Cerebellar cortex (tissue), 1 donor: ENCODE data around the gene ANAPC2.
A peak's percentile ranks its signal among the peaks of the same experiment; 100 is the strongest.

Source experiments
- DNase-seq: peaks from one replicate; pipeline ENCODE4 v3.0.0-alpha.2; 2015; ENCODE audit warnings: low spot score

The ANAPC2 gene

DNA sequence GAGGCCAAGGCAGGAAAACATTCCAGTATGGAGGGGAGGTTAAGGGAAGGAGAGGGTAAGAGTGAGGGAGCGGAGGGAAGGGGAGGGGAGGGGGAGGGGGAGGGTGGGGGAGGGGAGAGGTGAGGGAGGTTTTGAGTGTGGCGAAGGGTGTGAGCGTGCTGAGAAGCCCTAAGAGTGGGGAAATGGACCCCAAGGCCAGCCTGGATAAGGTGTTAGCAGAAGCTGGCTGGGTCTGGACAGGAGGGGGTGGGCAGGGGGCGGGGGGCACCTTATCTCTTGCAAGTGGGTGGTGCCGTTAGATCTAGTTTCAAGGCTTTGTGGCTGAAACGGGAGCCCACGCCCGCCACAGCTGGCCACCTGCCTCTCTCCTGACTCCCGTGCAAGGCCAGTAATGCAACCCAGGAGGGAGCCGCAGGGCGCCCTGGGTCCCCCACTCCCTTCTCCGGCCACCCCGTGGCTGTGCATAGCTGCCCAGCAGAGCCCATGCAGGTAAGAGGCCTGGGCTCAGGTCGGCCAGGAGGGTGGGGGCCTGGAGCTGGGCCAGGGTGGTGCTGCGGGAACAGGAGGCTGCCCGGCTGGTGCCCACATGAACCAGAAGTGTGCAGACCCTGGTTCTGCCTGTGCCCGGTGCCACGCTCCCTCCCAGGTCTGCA, 39.6 kb upstream of the ANAPC2 start:
- DNase-seq: no peak

DNA sequence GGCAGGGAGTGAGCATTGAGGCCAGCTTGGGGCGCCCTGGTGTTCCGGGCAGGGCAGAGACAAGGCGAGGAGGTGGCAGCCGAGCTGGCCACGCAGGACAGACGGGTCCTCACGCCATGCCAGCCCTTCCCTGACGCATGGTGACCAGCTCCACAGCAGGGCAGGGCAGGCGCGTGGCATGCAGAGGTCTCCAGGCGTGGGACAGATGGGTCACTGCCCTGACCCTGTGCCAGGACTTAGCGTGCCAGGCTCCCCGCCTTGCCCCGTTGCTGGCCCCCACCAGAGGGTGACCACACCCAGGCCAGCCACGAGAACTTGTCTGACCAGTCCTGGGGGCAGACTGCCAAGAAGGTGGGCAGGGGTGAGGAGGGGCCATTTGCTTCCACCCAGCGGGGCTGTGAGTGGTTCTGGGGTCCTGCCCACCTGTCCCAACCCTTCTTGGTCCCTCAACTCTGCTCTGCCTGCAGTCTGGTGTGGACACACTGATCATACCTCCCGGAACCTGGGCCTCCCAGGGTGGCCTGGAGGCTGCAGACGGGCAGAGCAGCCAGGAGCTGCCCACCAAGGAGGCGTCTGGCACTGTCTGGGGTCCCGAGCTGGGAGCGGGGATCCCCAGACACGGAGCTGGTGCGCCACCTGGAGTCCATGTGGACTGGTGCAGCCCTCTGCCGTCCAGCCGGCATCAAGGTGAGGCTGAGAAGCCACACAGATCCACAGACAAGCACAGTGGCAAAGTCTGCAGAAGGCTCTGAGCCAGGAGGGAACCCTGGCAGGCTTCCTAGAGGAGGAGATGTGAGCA, 38.9 kb upstream of the ANAPC2 start, which contains the start of gene RNF224:
RNF224 (plus strand) TSS at position 449 of the 799 bp plus-strand sequence. CDS start 834 bp downstream, outside the sequence.
- peak; percentile 79 for DNase-seq

DNA sequence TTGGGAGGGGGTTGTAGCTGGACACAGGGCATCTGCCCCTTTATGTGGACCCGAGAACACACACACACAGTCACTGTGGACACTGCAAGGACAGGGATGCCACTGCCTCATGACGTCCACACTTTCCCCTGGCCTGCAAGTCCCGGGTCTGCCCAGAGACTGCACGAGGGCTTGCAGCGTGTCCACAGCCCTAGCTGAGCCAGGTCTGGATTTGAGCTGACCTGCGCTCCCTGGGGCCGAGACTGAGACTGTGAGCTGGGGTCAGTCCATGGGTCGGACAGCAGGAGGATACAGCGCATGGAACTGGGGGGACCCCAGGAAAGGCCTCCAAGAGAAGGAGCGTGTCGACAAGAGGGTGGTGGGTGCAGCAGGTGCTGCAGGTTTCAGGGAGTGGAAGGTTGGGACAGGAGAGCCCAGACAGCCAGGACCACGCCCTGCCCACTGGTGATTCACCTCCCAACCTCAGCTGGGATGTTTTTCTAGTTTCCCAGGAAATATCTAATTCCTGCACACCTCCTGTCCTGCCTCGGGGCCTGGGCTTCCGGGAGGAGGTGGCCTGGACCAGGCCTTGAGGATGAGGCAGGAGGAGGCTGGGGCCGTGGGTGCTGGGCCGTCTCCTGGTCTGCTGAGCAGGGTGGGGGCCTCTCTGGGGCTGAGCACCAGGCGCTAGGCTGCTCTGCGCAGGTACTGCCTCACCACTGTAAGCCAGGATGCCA, 38.1 kb upstream of the ANAPC2 start:
- no peak for DNase-seq

DNA sequence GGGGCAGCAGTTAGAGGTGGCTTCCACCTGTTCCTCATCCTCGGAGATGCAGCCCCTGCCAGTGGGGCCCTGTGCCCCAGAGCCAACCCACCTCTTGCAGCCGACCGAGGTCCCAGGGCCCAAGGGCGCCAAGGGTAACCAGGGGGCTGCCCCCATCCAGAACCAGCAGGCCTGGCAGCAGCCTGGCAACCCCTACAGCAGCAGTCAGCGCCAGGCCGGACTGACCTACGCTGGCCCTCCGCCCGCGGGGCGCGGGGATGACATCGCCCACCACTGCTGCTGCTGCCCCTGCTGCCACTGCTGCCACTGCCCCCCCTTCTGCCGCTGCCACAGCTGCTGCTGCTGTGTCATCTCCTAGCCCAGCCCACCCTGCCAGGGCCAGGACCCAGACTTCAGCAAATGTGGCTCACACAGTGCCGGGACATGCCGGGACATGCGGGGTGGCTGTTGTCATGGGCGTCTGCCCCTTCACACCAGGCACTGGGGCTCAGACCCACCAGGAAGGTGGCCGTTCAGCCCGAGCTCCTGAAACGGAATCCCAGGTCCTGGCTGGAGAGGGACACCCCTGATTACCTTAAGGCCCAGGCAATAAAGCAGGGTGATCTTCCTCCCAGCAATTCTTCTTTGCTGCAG, 37.5 kb upstream of the ANAPC2 start:
- no peak for DNase-seq

DNA sequence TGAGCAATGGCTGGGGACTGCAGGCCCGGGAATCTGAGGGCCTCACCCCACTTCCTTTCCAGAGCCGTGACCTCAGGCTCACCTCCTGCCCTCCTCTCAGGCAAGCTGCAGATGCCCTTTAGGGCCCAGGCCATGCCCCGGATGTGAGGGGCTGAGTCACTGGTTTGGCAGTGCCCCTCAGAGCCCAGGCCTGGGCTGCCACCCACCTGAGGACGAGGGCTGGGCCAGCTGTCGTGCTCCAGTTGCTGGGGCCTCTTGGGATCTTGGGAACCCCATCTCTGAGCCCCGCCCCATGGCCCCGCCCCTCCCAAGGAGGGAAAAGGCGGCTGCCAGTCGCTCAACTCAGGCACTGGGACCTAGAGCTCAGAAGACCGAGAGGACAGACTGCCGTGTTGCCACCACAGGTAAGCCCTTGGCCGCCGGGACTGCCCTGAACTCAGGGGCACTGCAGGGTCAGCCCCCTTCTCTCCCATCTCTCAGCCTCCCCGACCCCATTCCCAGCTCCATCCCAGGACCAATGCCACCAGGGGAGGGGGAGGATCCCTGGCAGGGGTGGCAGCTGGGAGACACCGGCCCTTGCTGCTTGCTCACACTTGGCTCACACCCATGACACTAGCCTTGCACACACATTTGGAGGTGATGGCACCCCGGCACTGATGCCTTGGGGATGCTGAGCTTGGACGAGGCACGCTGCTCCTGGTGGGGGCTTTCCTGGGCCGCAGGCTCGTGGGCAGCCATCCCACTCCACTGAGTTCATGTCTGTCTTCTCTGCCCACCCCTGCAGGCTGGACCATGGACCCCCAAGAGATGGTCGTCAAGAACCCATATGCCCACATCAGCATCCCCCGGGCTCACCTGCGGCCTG, 36.7 kb upstream of the ANAPC2 start, which contains the start of gene CYSRT1:
CYSRT1 (plus strand) TSS at position 345 of the 865 bp plus-strand sequence; CDS start at position 793, 448 bp downstream.
- DNase-seq: no peak

DNA sequence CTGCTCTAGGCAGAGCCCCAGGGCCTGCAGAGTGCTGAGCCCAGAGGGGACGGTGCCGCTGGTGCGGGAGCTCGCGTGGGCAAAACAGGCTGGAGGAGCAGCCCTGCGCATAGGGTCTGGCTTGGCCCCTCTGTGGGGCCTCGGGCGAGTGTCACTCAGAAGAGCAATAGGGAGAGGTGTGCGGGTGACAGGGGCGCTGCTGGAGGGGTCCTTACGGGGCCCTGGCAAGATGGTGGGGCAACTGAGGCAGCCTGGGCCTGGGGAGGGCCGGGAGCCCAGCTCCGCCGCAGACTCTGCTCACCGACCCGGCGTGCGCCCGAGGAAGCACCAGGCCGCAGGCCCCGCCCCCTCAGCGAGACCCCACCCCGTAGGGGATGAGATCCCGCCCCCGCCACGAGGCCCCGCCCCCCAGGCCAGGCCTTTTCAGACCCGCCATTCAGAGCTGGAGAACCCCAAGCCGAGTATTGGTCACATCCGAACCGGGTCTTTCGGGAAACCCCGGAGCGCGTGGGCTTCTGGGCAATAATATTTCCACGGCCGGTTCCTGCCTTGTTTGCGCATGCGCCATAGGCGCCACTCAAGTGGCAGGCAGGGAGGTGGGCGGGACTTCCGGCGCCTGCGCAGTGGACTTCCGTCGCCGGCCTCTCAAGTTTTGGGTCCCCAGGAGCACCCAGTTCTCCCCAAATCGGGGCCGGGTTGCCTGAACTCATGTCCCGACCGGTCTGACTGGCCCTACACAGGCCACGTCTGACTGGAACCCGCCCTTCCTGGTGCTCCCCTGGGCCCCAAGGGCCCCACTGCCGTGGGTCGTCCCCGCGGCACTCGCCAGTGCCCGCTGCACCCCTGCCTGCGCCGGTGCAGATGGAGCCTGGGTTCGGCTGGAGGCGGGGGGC, 35.0 kb upstream of the ANAPC2 start:
- DNase-seq: peak; percentile 98

DNA sequence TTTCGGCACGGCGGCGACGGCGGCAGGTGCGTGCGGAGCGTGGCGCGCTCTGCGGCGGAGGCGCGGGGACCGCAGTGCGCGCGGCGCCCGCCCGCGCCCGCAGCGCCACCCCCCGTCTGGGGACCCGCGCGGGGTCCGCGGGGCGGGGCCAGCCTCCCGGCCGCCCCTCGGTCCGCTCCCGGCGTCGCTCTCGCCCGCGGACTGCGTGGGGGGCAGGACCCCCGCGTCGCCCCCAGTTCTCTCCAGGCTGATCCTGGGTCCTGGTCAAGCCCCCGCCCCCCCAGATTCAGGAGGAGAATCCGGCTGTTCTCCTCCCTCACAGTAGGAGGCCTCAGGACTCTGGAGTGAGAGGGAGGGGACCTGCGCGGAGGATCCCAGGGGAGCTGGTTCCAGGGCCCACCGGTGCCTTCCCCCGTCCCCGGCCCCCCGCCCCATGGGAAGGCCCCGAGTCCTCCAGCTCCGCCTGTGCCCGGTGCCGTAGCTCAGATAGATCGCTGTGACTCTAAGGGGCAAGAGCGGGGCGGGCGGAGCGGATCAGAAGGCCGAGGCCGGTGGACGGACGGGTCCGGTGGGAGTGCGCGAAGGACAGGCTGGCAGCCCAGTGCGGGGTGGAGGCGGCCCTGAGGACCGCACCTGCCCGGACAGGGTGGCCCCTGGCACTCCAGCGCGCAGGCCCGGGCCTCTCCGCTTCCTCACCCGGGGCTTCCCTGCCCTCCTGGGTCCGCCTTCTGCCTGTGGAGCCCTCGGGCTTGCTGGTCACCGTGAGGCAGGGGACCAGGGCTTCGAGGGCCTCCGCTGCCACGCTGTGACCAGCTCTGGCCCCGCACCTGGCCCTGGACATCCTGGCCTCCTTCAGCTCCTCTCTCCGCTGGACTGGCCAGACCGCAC, 34.1 kb upstream of the ANAPC2 start, which contains the start of gene RNF208:
RNF208 (minus strand) TSS at position 51 of the 888 bp plus-strand sequence. CDS start 1,028 bp downstream, outside the sequence.
- DNase-seq: no peak

DNA sequence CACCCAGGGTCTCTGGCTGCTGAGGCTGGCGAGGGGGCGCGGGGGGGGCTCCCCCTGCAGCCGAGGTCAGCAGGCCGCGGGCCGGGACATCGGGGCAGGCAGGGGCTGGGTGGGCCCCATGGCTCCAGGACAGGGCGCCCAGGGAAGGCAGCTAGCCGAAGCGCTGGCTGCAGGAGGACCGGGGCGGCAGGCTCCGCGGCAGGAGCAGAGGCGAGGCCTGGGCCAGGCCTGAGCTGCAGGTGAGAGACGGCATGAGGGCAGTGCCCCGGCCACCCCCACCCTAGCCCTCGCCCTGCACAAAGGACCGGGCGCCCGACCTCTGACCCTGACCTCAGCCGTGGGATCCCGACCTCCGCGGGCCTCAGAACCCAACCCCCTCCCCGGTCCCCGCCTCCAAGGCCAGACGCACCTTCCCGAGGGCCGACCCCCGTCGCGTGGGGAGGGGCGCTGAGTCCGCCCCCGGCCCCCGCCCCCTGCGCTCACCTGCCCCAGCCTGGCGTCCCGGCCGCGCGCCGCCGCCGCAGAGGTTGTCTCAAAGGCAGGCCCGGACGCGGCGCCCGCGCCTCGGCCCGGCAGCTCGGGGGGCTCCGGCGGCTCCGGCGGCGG, 33.2 kb upstream of the ANAPC2 start:
- DNase-seq: no peak

DNA sequence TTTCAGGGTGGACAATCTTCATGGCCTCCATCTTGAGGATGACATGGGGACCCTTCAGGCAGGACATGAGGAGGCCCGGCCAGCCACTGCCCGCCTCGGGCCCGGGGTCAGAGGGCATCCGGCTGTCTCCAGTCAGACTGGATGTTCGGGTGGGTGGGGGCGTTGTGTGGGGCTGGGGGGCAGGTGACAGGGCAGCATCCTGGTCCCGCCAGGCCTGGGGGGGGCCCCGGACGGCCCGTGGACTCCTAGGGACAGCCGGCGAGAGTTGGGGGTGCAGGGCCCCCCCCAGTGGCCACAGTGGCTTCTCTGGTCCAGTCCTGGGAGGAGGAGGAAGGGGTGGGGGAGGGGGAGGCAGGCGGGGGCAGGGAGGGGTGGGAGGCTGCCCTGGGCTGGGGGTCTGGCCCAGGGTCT, 32.7 kb upstream of the ANAPC2 start:
- no peak for DNase-seq

DNA sequence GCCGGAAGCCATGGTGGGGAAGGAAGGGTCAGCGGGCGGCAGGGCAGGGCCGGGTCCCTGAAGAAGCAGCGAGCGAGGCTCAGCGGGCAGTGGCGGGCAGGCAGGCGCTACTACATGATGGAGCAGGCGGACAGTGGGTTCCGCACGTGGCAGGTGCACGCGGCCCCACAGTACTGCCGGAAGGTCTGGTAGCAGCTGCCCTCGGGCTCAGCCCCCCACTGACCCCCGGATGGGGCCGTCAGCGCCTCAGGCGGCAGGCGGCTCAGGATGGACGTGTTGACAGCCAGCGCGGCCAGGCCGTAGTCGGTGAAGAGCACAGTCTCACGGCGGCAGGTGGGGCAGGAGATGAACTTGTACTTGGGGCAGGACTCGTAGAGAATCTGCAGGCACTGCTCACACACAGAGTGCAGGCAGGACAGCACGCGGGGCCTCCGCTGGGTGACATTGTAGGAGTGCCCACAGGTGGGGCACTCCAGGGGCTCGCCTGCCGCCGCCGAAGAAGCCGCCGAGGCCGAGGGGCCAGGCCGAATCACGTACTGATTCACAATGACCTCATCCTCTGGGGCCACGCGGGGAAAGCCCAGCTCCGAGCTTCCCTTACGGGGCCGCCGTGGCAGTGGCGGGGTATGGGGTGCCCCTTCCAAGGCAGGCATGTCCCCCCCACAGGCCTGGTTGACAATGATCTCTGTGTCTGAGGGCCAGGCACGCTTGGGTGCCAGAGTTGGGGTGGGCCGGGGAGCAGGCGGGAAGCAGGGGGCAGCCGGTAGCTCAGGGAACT, 32.1 kb upstream of the ANAPC2 start:
- DNase-seq: no peak

DNA sequence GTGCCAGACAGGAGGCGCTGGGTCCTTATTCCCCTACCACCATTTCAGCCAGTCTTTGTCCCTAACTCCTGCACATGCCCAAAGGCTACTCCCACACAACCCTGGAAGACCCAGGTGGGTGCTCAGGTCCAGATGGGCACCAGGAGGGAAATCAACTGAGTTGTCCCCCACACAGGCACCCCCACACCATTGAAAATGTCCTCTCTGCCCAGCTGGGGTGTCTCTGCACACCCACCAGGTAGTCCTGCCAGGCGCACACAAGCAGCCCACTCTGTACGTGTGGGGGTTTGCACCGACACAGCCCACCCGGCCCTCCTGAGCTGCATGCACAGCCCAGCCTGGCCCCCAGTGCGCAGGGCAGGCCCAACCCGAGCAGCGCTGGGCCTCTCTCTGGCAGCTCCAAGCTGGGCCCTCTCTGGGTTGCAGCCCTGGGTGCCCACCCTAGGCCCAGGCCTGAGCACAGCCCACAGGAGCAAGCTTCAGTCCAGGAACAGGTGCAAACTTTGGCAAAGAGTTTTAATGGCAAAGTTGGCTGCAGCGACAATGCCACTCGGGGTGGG, 31.5 kb upstream of the ANAPC2 start:
- DNase-seq: no peak

DNA sequence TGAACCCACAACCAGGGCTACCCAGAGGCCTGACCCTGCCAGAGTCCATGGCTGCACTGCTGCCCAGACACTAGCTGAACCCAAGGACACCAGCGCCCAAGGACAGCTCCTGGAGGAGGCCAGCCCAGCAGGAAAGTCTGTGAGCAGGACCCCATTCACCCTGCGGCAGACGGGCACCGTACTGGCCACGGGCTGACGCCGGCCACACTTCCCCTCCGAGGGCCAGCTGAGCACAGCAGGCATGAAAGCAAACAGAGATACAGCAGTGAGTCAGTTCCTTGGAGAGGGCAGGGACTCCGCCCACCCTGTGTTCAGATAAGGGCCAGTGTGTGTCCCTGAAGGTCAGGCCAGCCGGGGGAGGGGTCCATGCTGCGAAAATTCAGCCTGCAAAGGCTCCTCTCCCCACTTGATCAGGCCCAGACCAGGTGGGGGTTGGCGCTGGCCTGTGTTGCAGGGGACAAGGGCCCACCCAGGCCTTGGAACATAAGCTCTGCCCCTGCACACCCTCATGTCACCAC, 30.5 kb upstream of the ANAPC2 start:
- no peak for DNase-seq

DNA sequence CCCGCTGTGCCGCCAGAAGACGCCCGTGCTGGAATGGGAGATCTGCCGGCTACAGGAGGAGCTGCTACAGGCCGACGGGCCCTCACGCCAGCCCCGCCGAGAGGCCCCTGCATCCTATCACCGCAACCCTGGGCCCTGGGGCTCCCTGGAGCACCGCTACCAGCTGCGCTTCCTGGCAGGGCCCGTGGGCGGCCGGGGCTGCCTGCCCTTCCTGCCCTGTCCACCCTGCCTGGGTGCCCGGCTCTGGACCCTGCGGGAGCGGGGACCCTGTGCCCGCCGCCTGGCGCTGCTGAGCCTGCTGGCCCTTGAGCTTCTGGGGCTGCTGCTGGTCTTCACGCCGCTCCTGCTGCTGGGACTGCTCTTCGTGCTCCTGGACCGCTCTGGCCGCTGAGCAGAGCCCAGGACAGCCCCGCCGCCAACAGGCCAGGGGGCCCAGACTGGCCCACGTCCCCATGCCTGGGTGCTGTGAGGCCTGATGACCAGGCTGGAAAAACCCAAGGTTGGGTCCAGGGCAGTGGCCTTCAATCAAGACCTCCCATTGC, 29.9 kb upstream of the ANAPC2 start:
- no peak for DNase-seq

DNA sequence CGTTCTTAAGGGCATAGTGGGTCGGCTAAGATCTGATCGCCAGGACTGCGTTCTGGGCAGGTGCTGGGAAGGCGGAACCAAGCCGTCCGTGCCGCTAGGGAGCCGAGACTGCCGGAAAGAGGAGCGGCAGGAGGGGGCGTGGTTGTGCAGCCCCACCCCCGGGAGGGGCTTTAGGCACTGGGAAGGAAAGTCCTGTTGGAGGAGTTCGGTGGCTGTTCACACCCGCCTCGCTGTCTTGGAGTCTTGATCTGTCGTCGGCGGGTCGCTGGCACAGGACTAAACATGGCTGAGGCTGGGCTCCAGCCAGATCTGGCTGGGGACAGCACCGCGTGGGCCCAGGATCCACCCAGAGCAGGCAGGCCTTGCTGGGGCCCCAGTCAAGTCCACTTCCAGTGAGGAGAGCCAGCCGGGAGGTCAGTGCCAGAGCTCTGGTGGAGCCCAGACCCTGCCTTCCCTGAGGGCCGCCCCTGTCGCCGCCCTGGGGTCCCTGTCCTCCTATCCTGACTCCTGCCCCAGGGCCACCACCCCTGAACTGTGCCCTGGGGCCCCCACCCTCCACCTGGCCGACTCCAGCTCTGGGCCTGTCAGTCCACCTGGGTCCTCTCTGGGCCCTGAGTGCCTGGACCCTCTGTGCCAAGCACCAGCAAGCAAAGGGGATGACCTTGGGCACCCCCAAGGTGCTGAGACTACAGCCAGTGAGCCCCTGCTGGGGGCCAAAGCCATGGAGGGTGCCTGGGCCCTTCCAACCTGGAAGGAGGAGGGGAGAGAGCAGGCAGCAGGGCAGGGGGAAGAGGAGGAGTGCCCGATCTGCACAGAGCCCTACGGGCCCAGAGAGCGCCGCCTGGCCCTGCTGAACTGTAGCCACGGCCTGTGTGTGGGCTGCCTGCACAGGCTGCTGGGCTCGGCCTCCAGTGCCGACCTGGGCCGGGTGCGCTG, 29.2 kb upstream of the ANAPC2 start:
- DNase-seq: no peak

DNA sequence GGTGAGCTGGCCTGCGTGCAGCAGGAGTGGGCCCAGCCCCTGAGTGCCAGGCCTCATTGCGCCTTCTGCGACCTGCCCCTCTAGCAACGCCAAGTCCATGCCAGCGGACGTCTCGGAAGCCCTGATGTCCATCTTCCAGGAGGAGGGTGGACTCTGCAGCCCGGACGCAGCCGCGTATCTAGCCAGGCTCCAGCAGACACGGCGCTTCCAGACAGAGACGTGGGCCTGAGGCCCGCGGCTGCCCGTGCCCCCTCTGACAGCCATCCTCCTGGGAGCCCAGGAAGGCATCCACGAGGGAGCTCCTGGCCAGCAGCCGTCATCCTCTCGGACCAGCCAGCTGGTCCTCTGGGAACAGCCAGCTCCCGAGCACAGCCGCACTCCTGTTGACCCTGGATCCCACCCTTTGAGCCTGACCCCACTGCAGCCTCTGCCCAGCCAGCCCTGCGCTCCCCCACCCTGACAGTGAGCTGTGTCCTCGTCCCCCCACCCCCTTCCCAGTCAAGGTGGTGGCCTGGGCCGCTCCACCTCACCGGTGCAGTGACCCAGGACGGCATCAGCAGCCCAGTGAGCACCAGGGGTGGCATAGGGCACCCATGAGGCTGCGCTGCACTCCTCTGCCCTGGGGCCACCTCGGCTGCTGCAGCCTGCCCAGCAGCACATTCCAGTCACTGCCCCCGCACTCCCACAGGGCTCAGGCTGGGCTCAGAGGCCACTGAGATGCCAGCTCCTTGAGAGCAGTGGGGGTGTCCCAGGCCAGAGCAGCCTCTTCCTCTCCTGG, 28.0 kb upstream of the ANAPC2 start:
- DNase-seq: no peak
